Measurements from ENCODE around the gene ABCG8. TPM values are rescaled to one million over a fixed set of nuclear protein-coding genes. Genes with fewer than 3 reads are reported as not detected.
A peak's percentile ranks its signal among the peaks of the same experiment; 100 is the strongest.

The ABCG8 gene
- total RNA-seq, 2 donors from 2014 or later, result not detected

GRCh38 chr2:43852196-43852730 is 13.5 kb downstream of the ABCG8 start:
- no peak for DNase-seq (ENCODE audit: low spot score)
- intact Hi-C loops (cut with DNase I), result no loop called here

- DNase-seq (ENCODE audit: low spot score), result no peak
- intact Hi-C loops (cut with DNase I), result no loop called here
These were observed 14.6 kb downstream of the ABCG8 start for GRCh38 chr2:43853141-43854081.

- intact Hi-C loops (cut with DNase I), result no loop called here
These were observed 15.9 kb downstream of the ABCG8 start for GRCh38 chr2:43854671-43855070.

GRCh38 chr2:43855292-43855691 is 16.5 kb downstream of the ABCG8 start:
- intact Hi-C loops (cut with DNase I), result no loop called here
- DNase-seq (ENCODE audit: low spot score), result no peak

More at GRCh38 chr2:43854671-43855070, 15.9 kb downstream of the ABCG8 start:
- DNase-seq (ENCODE audit: low spot score), result no peak

GRCh38 chr2:43872151-43872550 is 33.4 kb downstream of the ABCG8 start:
- DNase-seq (ENCODE audit: low spot score), result no peak
- intact Hi-C loops (cut with DNase I), result no loop called here

GRCh38 chr2:43874776-43875451 is 36.1 kb downstream of the ABCG8 start:
- intact Hi-C loops (cut with DNase I), result no loop called here
- DNase-seq (ENCODE audit: low spot score), result peak; percentile 76

- peak; percentile 83 for DNase-seq (ENCODE audit: low spot score)
- intact Hi-C loops (cut with DNase I), result no loop called here
These were observed 39.2 kb downstream of the ABCG8 start for GRCh38 chr2:43877782-43878464.

- intact Hi-C loops (cut with DNase I), result no loop called here
- DNase-seq (ENCODE audit: low spot score), result no peak
These were observed 40.5 kb downstream of the ABCG8 start for GRCh38 chr2:43879261-43879660.

- DNase-seq (ENCODE audit: low spot score), result no peak
- intact Hi-C loops (cut with DNase I), result no loop called here
These were observed 41.7 kb downstream of the ABCG8 start for GRCh38 chr2:43880471-43880870.

- no peak for DNase-seq (ENCODE audit: low spot score)
- intact Hi-C loops (cut with DNase I), result no loop called here
These were observed 42.2 kb downstream of the ABCG8 start for GRCh38 chr2:43880952-43881351.

- intact Hi-C loops (cut with DNase I), result no loop called here
- DNase-seq (ENCODE audit: low spot score), result no peak
These were observed 43.5 kb downstream of the ABCG8 start for GRCh38 chr2:43882312-43882711.

GRCh38 chr2:43884689-43885088 is 45.9 kb downstream of the ABCG8 start:
- DNase-seq (ENCODE audit: low spot score), result no peak
- intact Hi-C loops (cut with DNase I), result no loop called here

GRCh38 chr2:43885132-43885632 is 46.4 kb downstream of the ABCG8 start:
- DNase-seq (ENCODE audit: low spot score), result no peak
- intact Hi-C loops (cut with DNase I), result no loop called here

GRCh38 chr2:43887176-43887575 is 48.4 kb downstream of the ABCG8 start:
- intact Hi-C loops (cut with DNase I), result no loop called here
- no peak for DNase-seq (ENCODE audit: low spot score)

GRCh38 chr2:43889416-43889815 is 50.6 kb downstream of the ABCG8 start:
- intact Hi-C loops (cut with DNase I), result no loop called here
- DNase-seq (ENCODE audit: low spot score), result no peak

- intact Hi-C loops (cut with DNase I), result no loop called here
- no peak for DNase-seq (ENCODE audit: low spot score)
These were observed 52.1 kb downstream of the ABCG8 start for GRCh38 chr2:43890855-43891254.

GRCh38 chr2:43894743-43895142 is 56.0 kb downstream of the ABCG8 start:
- DNase-seq (ENCODE audit: low spot score), result no peak
- intact Hi-C loops (cut with DNase I), result no loop called here

- intact Hi-C loops (cut with DNase I), result no loop called here
- no peak for DNase-seq (ENCODE audit: low spot score)
These were observed 58.1 kb downstream of the ABCG8 start for GRCh38 chr2:43896906-43897305.

- no peak for DNase-seq (ENCODE audit: low spot score)
- intact Hi-C loops (cut with DNase I), result no loop called here
These were observed 58.7 kb downstream of the ABCG8 start for GRCh38 chr2:43897492-43897891.

All from posterior vena cava (tissue), 2 donors.